ENCODE measurements around the gene EIF4G1.

Gene EIF4G1

DNA sequence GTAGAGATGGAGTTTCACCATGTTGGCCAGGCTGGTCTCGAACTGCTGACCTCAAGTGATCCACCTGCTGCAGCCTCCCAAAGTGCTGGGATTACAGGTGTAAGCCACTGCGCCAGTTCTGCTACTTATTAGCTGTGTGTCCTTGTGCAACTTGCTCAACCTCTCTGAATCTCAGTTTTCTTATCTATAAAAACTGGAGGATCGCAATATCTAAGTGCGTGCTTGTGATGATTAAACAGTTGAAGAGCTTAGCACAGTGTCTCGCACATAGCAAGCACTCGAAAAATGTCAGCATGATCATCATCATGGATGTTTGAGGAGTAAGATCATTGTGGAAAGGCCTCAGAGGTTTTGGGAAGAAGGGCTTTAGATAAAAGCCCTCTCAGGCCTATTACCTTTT lies 36.2 kb downstream of the EIF4G1 start:
- no peak for DNase-seq (ENCODE audit: low read depth, low spot score)

DNA sequence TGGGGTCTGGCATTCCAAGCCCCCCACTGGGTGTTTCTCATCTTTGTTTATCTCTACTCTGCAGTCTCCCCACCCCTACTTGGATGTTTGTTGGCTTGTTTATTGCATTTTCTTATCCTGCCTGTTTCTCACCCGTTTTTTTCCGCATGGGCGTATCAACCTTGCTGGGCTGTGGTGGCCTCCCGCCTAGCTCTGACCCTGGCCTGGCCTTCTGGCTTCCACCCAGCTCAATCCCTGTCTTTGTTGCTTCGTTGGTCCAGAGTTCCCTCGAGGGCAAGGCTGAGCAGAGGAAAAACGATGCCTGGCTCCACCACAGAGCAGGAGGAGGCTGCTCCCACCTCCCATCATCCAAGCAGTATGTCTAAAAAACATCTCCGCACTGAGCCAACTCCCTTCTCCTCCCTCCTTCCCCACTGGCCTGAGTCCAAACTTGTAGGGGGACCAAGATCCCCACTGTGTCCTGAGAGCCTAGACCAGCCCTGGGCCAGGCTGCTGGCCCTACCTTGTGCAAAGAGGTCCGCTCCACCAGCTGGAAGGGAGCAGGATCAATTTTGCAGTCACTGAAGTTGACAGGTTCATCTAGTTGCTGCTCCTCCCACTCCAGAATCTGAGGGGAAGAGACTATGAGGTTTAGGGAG lies 37.2 kb downstream of the EIF4G1 start:
- DNase-seq (ENCODE audit: low read depth, low spot score), result peak; percentile 69

DNA sequence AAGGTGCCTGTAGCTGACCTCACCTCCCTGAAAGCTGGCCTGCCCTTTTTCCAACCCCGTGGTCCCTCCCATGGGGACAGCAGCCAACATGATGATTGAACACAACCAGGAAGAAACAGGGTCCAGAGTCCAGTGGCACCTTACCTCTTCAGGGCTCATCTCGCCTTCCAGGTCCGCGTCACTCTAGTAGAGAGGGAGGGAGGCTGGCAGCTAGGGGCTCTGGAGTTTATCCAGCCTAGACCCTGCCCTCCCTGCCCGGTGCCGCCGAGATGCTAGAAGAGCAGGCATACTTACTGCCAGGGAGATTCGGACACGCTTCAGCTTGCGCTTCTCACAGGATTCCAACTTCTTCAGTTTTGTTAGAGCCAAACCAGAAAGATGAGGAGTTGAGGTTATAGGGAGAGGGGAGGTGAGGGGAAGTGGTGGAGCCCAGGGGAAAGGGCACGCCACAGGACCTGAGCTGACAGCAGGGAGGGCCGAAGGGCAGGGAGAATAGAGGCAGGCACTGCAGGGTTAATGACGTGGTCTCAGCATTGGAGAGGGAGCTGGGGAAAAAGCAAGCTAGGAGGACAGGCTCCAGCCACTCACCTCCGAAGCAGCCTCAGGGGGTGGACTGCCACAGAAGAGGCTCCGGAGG lies 37.9 kb downstream of the EIF4G1 start:
- no peak for DNase-seq (ENCODE audit: low read depth, low spot score)

DNA sequence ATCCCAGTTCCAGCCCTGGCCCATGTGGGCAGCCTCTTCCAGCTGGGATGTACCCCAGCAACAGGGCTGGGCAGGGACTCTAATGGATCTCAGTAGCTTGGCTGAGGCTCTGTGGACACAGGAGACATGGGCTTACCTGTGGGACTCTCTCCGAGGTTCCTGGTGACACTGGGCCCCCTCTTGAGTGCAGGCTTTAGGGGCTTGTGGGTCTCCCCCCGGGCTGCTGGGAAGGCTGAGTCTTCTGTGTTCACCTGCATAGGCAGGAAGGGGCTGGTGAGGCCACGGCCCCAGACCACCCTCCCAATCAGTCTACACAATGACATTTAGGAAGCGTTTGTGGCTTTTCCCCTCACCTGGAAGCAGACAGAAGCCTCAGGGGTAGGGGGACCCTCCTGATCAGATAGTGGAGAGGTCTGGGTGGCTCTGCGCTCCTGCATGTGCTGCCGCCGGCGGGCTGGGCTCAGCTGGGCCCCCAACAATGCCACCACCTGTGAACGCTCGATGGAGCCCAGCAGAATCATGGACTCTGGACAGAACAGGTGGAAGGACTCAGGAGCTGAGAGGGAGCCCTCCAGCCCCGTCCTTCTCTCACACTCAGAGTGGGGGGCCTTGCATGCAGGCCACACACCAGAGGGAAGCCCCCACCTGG lies 38.6 kb downstream of the EIF4G1 start:
- no peak for DNase-seq (ENCODE audit: low read depth, low spot score)

DNA sequence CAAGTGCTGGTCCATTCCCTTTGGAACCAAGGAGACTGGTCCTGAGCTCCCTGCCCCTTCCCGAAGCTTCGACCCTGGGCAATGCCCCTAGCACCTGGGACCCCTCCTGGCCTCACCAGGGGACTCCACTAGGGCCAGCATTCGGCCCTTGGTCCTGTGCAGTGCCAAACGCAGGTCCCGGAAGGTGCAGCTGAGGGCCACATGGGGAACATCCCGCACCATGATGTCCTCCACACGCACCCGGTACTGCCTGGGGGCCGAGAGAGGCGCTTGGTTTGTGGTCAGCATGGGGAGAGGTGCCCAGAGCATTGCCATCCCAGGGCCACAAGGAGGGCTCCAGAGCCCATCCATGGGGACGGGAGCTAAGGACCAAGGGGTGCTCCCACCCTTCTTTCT lies 39.1 kb downstream of the EIF4G1 start:
- DNase-seq (ENCODE audit: low read depth, low spot score), result no peak

DNA sequence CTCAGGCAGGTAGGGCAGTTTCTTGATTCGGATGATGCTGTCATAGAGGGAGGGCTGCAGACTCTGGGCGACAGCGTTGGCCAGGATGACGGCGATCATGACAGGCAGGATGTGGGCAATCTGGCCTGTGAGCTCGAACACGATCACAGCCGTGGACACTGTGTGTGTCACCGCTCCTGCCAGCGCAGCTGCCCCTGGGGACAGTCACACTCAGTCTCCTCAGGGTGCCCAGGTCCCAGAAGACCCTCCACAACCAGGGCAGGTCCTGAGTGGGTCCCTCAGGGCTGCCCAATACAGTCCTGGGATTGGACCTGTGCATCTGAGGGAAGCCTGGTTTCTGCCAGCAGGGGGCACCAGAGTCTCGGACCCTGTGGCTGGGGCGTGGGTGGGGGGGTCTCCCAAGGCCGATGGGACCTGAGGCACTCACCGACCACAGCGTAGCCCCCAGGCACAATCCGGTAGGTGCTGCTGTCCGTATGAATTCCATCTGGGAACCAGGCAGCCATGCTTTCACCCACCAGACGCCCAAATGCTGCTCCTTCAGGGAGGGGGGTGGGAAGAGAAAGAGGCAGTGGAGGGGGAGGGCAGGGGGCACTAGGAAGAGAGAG lies 39.8 kb downstream of the EIF4G1 start:
- no peak for DNase-seq (ENCODE audit: low read depth, low spot score)

DNA sequence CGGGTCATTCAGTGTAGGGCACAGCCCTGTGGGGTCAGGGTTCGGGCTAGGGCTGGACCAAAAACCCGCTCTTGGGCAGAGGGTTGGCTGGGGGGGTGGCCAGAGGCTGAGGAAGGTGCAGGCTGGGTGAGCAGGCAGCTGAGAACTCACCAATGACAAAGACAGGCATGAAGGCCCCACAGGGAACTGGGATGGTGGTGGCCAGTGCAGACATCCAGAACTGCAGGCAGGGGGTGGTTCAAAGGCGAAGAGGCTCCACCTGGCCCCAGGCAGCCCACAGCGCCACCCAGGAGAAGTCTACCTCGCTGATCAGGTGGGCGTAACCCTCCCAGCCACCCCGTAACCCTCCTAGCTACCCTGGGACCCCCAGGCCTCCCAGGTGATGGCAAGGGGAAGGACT lies 40.3 kb downstream of the EIF4G1 start:
- DNase-seq (ENCODE audit: low read depth, low spot score), result no peak

DNA sequence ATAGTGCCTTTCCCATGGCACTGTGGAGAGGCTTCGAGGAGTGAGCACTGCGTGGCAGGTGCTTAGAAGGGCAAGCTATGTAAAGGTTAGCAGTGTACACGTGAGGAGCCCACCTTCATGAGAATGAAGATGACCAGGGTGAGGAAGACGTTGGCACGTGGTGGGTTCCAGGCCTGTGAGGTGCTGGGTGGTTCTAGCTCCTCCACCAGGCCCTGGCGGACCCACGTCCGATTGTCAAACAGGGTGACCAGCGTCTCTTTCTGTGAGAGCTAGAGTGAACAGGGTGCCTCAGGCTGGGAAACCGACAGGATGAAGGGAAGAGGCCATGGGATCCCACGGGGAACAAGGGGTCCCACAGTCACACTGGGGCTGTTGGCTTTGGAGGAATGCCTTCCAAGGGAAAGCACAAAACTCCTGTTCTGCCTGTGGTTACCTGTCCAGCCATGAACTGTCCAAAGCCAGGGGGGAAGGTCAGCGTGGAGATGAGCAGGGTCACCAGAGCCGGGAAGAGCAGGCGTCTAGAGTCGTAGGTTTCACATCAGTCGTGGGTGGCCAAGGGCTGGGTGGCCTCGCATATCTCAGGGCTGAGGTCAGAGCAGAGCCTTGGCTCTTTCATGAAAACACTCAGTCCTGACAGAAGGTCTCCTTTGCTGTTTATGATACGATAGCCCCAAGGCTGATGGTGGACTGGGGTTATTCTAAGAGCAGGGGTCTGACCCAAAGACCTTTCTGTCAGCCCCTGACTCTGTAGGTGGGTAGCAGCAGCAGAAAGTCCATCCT lies 41.0 kb downstream of the EIF4G1 start:
- DNase-seq (ENCODE audit: low read depth, low spot score), result no peak

DNA sequence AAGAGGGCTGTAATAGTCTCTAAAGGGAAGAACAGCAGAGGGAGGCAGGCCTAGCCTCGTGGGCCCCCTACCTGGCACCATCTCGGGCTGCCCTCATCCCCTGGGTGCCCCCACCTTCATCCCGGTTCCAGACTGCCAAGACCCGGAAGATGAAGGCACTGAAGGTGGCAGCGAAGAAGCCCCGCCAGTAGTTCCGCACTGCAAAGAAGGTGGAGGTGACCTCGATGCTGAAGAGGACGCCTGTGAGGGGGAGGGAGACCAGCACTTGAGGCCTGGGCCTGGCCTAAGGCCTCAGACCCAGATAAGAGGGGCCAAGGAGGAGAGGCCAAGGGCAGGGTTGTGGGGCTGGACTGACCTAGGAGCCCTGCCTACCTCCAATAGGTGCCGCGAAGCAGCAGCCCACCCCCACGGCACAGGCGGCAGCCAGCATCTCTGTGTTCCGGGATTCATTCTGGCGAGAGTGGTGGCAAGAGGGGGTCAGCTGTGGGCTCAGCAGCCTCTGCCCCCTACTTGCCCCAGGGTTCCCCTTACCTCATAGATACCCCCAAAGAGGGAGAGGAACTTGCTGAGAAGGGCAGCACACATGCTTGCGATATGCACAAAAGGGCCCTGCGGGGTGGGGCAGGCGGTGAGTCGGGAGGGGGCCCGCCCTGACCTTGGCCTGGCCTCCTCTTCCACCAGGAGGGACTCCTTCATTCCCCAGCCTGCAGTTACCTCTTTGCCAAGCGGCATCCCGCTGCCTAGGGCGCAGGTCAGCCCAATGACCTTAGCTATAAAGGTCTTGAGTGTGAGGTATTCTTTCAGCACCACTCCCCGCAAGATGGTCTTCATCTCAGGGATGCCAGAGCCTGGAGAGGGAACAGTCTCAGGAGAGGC lies 43.1 kb downstream of the EIF4G1 start:
- no peak for DNase-seq (ENCODE audit: low read depth, low spot score)

DNA sequence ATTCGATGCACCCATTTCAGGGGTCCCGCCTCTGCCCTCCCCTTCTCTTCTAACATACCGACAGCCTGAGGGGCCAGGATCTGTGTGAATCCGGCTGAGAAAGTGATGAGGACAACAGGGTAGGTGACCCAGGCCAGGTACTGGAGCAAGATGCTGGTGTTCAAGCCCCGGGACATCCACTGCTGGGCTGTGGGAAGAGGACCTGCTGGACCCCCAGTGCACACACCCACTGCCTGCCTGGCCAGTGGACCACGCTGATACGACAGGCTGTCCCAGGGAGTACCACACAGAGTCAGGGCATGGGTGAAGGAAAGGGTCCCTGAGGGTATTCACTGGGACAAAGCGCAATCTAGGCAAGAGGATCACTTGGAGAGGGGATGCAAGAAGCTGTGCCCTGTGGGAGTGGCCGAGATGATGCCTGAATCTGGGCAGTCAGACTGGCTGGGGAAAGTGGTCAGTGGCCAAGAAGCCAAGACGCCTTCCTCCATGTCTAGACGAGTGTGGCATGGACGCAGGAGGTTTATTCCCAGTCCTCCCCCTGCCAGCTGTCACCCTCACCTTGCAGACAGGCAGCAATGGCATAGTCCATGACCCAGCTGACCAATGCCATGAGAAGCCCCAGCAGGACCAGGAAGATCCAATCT lies 43.8 kb downstream of the EIF4G1 start:
- DNase-seq (ENCODE audit: low read depth, low spot score), result no peak

DNA sequence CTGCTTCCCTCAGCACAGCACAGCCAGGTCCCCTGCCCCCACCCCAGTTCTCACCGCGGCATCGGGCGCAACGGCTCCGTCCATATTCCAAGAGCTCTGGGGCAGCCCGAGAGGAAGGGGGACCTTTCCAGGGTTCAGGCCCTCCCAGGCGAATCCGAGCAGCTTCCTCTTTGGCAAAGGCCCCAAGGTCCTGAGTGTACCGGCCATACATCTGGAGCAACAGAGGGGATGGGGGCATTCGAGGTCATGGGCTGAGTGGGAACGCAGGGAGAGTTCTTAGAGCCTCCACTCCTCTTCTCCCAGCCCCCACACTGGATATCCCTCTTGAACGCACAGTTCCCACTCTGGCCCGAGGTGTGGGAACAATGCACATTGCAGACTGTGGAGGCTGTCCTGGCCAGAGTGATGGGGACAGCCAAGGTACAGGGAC lies 44.5 kb downstream of the EIF4G1 start:
- DNase-seq (ENCODE audit: low read depth, low spot score), result no peak

DNA sequence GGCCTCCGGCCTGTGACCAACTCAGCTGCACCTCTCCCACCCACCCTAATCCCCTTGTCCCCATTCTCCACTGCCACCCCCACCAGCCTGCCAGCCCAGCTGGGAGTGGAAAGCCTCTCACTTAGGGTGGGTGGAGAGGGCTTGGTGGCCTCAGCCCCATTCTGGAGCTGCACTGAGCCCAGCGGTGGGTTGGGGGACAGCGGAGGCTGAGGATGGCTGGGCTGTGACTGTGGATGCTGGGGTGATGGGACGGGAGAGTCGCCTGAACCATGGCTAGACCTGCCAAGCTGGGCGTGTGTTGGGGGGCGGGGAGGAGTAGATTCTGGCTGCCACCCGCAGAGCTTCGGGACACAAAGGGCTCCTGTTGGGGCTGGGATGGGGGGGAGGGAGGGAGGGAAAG lies 45.2 kb downstream of the EIF4G1 start:
- no peak for DNase-seq (ENCODE audit: low read depth, low spot score)

DNA sequence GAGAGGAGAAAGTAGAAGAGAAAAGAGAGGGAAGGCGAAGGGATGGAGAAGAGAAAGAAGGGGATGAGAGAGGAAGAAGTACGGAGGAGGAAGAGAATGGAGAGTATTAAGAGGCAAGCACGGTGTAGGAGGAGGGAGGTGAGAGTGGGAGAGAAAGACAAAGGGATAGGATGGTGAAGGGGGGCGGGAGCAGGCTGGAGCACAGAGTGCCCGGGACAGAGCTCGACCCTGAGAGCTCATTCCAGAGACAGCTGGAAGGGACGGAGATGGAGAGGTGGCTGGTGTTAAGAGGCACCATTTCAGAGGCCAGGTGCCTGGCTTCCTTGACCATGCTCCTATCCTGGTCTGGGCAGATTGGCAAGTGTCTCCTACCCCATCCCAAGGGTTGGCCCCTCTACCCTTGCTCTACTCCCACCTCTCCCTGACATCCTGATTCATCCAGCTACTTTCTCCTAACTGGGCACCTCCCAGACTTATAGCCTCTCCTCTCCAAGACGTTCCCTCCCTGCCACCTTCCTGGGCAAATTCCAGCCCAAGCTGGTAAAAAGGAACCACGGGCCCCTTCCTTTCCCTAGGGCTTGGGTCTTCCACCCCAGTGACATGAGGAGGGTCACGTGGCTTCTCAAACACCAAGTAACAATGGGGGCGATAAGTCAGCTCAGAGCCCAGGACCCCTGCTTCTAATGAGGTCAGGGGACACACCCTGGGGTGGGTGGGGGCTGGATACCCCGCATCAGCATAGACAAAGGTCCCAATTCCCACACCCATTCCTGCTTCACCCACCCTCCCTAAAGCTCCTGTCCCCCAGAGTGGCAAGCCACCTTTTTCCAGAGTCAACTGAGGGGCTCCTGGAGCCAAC lies 45.9 kb downstream of the EIF4G1 start:
- no peak for DNase-seq (ENCODE audit: low read depth, low spot score)

DNA sequence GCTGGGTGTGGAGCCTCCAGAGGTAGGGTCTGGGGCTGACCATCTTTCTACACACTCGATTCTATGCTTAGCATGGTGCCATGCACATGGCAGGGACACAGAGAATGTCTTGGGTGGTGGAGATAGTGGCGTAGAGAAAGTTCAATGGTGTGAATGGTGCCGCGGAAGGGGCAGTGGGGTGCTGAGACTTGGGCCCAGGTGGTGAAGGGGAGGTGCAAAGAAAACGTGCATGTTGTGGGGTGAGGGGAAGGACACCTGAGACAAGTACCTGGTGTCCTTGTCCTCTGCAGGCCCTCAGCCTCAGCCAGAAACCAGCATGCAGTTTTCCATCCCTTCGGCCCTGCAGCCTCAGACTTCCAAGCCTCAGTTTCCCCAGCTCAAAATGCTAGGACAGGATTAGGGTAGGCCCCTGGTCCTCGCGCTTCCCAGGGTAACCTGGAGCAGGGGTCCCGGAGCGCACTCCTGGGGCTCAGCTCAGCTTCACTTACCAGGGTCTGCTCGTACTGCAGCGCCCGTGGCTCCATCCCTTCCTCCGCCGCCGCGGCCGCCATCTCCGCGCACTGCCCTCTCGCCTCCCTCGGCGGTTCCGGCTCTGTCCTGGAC lies 46.6 kb downstream of the EIF4G1 start:
- no peak for DNase-seq (ENCODE audit: low read depth, low spot score)

DNA sequence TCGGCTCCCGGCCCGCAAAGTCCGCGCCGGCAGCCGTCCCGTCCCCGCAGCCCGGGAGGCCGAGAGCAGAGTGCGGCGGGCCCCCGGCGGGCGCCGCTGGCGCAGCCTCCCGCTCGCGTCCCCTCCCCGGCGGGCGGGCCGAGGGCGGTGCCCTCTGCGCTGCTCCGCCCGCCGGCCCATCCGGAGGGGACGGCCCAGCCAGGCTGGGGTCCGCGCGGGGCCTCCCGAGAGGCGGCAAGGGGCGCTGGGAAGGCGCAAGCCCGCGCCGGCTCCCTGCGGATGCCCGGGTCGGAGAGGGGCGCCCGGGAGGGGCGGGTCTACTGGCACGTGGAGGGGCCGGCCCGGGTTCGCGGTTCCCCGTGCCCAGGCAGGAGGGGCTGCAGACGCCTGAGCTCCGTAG lies 47.1 kb downstream of the EIF4G1 start, which contains the start of the genes CLCN2 and POLR2H:
Gene CLCN2 (minus strand): TSS at position 74 of the 400 bp plus-strand sequence. CDS start 126 bp downstream, outside the sequence.
Gene POLR2H (plus strand): TSS at position 179 of the 400 bp plus-strand sequence. CDS start 1,783 bp downstream, outside the sequence.
- DNase-seq (ENCODE audit: low read depth, low spot score), result no peak

DNA sequence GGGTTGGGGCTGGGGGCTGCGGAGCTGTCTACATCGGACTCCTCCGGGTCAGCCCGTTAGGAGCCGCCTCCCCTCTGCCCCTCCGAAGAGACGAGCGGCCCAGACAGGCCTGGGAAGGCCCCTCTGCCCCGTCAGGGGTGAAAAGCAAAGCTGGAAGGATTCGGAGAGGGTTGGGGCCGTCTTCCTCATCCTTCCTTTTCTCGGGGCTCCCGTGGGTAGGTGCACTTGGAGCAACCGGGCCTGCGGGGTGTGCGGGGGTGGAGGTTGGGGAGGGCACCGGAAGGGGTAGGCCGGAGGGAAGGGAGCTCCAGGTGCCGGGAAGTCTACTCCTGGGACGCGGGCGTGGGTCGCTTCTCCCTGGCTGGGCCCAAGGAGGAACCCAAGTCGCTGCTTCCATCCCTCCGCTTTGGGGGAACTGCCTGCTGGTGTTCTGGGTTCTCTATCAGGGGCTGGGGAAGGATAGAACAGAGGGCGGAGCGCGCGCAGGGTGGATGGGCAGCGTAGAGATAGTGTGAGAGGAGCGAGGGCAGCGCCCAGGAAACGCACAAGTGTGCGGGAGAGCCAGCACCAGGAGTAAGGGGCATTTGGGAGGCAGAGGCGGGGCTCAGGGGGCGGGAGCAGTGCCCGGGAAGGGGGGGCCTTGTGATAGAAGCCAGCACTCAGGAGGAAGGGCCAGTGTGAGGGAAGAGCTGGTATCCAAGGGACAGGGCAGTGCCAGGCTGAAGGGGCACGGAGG lies 47.7 kb downstream of the EIF4G1 start:
- DNase-seq (ENCODE audit: low read depth, low spot score), result no peak

DNA sequence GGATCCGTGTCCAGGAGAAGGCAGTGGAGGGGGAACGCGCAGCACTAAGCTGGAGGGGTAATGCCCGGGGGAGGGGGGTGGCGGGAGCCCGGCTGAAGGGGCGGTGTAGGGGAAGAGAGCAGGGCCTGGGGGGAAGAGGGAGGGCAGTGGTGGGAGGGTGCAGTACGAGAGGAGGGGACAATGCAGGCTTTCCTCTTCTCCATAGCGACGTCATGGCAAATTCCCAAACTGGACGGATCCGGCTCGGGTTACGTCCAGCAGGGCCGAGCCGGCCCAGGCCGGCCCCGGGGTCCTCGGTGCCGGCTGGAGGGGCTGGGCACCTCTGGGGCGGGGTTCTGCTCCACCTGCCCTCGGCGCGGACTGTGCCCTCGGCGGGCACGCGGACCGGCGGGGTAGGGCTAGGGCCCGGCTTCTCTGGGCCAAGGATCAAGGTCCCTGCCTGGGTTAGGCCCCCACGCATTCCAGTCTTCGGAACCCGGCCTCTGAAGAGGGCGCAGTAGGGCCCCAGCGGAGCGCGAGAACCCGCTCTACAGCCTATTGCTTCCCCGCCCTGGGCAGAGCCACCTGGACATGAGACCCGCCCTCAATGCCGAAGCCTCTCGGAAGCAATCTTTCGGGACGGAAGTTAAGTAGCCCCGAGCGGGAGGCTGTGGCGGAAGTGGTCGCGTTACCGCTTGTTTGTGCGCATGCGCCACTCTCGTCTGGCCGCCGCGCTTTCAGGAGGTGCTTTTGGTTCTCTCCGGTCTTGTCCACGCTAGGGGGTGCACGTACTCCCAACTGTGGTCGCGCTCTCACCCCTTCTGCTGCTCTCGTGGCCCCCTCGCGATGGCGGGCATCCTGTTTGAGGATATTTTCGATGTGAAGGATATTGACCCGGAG lies 48.5 kb downstream of the EIF4G1 start:
- DNase-seq (ENCODE audit: low read depth, low spot score), result peak; percentile 93
